ENCODE results near the gene GSC2.

The GSC2 gene

DNA sequence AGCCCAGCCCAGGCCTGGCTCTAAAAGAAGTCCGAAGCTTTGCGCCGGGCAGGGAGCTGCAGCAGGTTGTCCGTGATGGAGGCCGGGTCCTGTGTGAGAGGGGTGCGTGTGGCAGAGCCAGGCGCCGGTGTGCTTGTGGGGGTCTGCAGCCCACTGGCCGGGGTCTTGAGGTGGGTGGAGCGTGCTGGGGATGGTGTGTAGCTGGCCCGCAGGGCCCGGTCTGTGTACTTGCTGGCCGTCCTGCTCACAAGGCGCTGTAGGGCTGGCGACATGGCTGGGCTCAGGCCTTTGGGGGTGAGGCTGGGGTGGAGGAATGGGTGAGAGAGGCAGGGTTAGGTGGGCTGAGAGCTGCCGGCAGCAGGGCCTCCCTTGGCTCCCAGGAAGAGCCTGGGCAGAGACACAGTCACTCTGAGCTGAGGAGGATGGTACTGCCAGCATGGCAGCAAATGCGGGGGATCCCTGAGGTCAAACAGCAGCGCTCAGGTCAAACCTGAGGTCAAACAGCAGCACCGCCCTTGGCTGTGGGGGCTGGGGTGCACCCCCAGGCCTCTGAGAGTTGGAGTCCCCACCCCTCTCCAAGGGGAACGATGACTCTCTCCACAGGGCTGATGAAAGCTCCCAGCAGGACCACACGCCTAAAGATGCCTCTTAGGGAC, 15.8 kb downstream of the GSC2 start:
- TF ChIP-seq, protein P1, sequence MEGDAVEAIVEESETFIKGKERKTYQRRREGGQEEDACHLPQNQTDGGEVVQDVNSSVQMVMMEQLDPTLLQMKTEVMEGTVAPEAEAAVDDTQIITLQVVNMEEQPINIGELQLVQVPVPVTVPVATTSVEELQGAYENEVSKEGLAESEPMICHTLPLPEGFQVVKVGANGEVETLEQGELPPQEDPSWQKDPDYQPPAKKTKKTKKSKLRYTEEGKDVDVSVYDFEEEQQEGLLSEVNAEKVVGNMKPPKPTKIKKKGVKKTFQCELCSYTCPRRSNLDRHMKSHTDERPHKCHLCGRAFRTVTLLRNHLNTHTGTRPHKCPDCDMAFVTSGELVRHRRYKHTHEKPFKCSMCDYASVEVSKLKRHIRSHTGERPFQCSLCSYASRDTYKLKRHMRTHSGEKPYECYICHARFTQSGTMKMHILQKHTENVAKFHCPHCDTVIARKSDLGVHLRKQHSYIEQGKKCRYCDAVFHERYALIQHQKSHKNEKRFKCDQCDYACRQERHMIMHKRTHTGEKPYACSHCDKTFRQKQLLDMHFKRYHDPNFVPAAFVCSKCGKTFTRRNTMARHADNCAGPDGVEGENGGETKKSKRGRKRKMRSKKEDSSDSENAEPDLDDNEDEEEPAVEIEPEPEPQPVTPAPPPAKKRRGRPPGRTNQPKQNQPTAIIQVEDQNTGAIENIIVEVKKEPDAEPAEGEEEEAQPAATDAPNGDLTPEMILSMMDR (conservative IDR thresholded peaks at IDR 0.05; ENCODE audit: low read depth, low read length): no peak
- no peak overlapping the region for H3K4me3 ChIP-seq (ENCODE audit: low read length)
- no peak for DNase-seq (ENCODE audit: low read depth)

DNA sequence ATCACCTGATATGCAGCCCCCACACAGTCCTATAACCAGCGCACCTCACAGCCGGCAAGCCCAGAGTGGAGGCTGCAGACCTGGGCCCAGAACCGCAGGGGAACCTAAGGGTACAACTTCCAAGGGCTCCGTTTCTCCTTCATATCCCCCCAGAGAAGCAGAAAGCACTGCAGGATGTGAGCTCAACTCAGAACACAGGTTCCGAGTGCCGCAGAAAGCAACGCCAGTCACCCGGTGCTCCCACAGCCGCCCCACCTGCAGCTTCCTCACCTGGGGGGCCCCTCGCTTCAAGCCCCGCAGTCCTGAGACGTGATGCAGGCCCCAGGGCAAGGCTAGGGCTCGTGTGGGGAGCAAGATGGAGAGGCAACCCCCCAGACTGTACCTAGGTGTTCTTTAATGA, 16.5 kb downstream of the GSC2 start:
- DNase-seq (ENCODE audit: low read depth): no peak

DNA sequence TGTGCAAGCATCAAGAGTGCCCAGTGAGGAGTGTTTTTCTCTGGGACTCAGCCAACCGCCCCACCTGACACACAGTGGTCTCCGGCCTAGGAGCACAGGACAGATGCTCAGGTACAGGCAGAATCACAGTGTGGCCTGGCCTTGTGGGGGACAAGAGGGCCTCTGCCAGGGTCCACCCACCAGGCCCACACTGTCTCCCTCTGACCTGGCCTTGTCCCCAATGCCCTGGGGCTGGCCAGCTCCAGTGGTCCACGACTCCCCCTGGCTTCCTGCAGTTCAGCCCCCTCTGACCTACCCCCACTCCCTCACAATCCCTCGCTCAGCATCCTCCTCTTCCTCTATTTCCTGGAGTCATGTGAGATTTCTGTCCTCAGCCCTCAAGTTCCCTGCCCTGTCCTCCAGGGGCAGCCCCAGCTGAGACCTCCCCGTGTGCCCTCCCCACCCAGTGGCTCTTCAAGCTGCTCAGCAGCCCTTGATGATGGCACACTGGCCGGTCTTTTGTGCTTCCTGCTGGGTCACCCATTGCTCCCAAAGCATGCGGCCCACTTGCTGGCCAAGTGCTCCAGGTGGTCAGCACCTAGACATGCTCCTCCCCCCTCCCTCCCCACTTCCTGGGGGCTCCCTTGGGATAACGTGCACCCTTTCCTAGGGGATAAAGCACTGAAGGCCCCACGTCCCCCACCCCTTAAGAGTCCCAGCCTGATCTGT, 17.2 kb downstream of the GSC2 start:
- DNase-seq (ENCODE audit: low read depth): no peak
- H3K4me3 ChIP-seq (ENCODE audit: low read length): no peak overlapping the region
- TF ChIP-seq, protein P1 (conservative IDR thresholded peaks at IDR 0.05; ENCODE audit: low read depth, low read length): no peak

More for the DNA sequence above, 16.5 kb downstream of the GSC2 start:
- TF ChIP-seq, protein P1 (conservative IDR thresholded peaks at IDR 0.05; ENCODE audit: low read depth, low read length): no peak
- H3K4me3 ChIP-seq (ENCODE audit: low read length): no peak overlapping the region

DNA sequence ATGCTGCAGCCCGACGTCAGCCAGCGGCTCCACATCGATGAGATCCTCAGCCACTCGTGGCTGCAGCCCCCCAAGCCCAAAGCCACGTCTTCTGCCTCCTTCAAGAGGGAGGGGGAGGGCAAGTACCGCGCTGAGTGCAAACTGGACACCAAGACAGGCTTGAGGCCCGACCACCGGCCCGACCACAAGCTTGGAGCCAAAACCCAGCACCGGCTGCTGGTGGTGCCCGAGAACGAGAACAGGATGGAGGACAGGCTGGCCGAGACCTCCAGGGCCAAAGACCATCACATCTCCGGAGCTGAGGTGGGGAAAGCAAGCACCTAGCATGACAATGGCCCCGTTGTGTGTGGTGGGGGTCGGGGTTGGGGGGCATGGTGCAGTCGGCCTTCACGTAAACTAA, 17.9 kb downstream of the GSC2 start:
- no peak for DNase-seq (ENCODE audit: low read depth)
- no peak overlapping the region for H3K4me3 ChIP-seq (ENCODE audit: low read length)
- TF ChIP-seq, protein P1 (conservative IDR thresholded peaks at IDR 0.05; ENCODE audit: low read depth, low read length): no peak

DNA sequence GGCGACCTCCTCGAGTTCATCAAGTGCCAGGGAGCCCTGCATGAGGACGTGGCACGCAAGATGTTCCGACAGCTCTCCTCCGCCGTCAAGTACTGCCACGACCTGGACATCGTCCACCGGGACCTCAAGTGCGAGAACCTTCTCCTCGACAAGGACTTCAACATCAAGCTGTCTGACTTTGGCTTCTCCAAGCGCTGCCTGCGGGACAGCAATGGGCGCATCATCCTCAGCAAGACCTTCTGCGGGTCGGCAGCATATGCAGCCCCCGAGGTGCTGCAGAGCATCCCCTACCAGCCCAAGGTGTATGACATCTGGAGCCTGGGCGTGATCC, 18.4 kb downstream of the GSC2 start:
- no peak for DNase-seq (ENCODE audit: low read depth)
- TF ChIP-seq, protein P1 (conservative IDR thresholded peaks at IDR 0.05; ENCODE audit: low read depth, low read length): no peak
- H3K4me3 ChIP-seq (ENCODE audit: low read length): no peak overlapping the region

DNA sequence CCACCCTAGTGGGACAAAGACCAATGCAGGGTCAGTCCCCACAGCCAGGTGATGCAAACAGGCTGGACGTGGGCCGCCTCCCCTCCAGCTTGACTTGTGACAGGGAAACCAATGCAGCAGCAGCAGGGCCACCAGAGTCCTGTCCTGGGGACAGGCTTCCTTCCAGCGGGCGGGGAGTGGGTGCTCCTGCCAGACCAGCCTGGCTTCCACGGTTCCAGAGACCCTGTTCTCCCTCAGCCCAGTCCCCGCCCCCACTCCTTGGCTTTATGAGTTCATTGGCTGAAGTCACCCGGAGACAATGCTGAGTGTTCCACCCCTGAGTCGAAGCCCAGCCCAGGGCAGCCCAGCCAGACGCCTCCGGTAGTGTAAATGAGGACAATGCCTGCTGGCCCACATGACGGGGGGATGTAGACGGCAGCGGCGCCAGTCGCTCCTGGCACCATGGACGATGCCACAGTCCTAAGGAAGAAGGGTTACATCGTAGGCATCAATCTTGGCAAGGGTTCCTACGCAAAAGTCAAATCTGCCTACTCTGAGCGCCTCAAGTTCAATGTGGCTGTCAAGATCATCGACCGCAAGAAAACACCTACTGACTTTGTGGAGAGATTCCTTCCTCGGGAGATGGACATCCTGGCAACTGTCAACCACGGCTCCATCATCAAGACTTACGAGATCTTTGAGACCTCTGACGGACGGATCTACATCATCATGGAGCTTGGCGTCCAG, 19.0 kb downstream of the GSC2 start, which contains the start of gene TSSK2:
TSS of gene TSSK2 (plus strand) at position 350 of the 726 bp plus-strand sequence. CDS start at position 442, 92 bp downstream.
- no peak for DNase-seq (ENCODE audit: low read depth)
- TF ChIP-seq, protein P1 (conservative IDR thresholded peaks at IDR 0.05; ENCODE audit: low read depth, low read length): no peak
- H3K4me3 ChIP-seq (ENCODE audit: low read length): no peak within 1 kb of the TSS
